Stimulated activated CD8-positive, alpha-beta memory T cell treated with anti-CD3 and anti-CD28 coated beads, Interleukin-7, amount 100 ng/mL, for 48 hours (primary cell): ENCODE data around the gene ANXA5.

ENCODE experiments used
- DNase-seq, 2 donors: peaks; one replicate each; pipeline ENCODE4 v3.0.0-alpha.2; 2020; ENCODE audit warnings: low read depth in 1 of 2; ENCODE audit errors: extremely low read depth in 1 of 2

ANXA5 gene

DNA sequence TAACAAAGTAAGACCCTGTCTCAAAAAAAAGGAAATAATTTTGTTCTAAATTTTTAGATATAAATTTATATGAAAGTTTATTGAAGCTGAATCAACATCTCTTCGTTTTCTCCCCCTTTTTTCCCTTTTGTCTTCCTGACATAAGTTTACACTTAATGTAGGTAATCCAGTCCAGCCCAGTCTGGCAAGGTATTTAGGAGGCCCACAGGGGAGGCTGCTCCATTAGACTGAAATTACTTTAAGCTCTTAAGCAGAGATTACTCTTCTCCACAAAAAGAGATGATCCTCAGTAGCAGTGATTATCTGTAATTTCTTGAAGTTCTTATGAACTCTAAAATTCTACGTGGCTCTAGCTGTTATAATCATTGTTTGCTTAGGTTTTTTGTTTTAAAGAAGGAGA, 46.0 kb downstream of the ANXA5 start:
- no peak for DNase-seq

DNA sequence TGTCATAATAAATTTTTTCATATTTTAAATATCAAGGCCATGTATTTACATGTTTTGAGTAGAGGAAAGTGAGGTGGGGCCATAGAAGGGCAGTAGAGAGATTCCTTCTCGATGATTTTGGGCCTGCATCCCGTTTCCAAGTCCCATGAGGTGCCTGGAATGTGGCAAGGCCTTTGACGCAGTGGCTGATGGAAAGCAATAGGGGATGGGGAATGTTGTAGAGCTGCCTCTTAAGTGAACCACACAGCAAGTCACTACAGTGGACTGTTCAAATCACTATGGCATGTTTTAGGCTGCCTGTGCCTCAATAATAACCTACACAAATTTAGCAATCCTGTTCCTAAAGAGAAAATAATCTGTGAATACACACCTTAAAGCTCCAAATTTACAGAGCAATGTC, 48.3 kb downstream of the ANXA5 start:
- no peak for DNase-seq

DNA sequence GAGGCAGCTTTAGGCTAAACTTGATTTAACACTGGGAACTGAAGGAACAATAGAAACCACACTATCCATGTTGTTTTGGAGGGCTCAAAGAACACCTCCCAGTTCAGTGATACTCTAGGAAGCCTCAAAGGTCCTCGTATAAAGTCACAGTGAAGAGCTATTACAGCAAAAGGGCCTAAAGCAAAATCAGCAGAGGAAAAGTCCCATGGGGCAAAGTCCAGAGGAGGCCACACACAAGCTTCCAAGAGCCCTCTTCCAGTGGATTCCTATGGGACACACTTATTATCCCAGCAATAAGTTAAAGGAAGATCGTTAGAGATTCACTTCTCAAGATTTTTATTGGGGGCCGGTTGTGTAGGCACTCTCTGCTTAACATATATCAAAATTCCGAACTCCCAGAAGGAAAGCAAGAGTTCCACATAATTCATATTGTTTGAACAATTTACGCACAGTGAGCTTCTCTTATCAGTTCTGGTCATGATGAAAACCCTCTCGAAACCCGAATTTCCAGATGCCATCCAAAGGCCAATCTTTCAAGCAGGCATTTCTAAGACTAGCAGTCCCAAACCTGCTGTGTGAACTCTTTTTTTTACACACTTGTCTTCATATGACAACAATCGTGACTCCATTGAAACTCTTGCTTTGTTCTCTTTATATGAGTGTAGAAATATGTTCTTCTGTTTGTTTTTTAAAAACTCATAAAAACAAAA, 53.7 kb downstream of the ANXA5 start:
- no peak for DNase-seq

DNA sequence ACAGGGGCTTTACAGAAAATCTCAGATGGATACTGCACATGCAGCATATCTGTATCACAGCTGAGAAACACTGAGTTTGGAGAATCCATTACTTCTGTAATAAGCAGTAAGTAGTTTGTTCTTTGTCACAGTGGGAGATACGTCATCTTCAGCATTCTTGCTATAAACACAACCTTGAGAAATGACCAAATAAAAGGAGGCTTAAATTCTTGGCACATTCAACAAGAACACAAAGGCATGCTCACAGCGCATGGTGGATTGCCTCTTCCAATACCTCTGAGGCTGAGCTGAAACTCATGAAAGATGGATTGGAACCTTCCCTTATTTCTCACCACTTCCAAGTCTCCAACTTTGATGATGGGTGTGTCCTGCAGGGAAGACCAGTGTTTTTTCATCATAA, 54.5 kb downstream of the ANXA5 start:
- no peak for DNase-seq

DNA sequence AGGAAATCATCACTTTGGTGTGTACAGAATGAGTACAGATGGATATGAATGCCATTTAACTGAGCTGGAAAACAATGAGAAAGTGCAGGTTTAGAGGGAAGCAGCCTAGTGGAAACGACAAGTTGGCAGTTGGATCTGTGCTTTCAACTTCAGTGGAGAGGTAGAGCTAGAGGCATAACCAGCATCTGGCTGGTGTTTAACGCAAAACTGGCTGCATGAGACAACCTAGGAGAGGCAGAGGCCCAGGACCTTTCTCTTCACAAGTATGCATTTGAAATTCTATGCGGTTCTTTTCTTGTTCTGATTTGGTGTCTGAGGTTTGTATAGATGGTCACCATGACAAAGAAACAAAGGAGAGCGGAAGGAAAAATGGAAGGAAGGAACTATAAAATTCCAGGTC, 63.1 kb downstream of the ANXA5 start:
- no peak for DNase-seq

DNA sequence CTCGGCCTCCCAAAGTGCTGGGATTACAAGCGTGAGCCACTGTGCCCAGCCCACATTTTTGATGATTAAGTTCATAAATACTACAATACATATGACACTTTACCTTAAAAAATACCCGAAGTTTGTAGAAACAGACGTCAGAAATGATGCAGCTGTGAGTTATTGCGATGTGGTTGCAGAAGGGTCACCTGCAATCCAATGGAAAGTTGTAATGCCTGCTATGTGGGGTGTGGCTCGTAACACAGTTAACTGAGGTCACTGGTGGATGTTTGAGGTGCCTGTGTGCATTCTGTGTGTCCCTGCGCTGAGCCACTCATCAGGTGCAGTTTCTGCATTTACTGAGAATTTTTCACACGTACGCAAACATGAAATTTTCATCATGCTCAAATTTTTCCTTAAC, 64.1 kb downstream of the ANXA5 start:
- no peak for DNase-seq
